ENCODE results near the gene MRM2. TPM values are rescaled to one million over a fixed set of nuclear protein-coding genes. Genes with fewer than 3 reads are reported as not detected.

The MRM2 gene
- total RNA-seq, 1 experiment from 2014 or later: 51.7 TPM

DNA sequence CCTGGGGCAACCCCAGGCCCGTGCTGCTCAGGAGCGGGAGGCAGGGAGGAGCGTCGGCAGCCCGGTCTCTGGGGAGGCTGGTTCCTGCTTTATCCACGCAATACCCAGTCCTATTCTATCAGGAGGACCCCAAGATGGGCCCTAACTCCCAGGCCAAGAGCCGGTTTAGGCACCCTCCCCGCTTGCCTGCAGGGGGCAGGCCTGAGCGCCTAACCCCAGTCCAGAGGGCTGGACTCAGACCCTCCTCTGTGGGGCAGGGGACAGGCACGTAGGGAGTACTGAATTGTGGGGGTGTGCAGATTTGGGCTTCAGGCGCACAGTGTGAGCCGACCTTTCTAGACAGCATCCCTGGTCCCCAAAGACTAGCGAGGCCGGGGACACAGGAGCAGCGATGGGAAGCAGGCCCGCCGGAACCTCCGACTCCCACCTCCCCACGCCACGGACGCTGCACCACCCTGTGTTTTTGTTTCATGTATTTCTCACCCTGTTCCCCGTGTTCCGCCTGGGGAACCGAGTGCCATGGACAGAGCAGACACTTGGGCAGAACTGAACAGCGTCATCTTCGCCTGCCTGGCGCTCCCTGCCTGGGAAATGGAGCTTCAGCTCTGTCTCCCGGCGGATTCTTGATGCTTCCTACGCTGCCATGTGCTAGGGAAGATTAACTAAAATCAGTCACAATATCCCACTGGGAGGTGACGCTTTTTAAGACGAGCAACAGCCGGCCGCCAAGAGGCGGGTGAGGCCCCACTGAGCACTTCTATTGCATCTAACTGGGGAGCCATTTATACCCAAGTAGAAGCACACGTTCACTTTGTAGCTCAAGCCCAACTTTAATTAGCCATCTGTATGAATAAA lies 5.4 kb upstream of the MRM2 start:
- DNase-seq (ENCODE audit: low read depth): peak; percentile 31

DNA sequence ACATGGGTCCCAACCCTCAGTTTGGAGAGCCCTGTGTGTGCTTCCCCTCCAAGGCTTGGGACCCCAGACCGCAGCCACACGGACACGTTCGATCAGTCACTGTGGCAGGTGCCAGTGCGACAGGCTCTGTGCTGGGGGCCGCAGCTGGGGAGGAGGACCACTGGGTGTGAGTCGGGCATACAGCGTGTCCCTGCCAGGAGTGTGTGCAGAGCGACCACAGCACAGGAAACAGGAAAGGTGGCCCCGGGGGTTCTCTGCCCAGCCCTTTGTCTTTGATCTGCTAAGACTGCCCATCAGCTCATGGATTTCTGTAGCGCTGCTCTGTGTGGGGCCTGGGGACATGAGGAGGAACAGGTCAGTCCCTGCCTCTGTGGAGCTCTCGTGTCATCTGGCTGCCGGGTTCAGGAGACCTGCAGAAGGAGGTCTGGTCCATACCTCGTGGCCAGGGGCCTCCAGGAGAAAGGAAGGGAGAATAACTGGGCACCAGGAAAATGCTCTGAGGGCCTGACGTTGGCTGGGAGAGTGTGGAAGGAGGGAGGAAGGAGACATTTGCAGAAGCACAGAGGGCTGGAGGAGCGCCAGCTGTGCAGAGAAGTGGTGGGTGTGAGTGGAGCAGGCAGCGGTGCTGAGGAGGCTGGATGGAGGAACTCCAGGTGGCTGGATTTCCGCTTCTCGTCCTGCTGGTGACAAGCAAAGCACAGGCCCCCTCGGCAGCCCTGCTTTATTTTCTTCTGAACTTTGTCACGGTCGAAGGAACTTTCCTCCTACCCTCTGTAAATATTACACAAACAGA lies 4.1 kb upstream of the MRM2 start:
- DNase-seq (ENCODE audit: low read depth): no peak

DNA sequence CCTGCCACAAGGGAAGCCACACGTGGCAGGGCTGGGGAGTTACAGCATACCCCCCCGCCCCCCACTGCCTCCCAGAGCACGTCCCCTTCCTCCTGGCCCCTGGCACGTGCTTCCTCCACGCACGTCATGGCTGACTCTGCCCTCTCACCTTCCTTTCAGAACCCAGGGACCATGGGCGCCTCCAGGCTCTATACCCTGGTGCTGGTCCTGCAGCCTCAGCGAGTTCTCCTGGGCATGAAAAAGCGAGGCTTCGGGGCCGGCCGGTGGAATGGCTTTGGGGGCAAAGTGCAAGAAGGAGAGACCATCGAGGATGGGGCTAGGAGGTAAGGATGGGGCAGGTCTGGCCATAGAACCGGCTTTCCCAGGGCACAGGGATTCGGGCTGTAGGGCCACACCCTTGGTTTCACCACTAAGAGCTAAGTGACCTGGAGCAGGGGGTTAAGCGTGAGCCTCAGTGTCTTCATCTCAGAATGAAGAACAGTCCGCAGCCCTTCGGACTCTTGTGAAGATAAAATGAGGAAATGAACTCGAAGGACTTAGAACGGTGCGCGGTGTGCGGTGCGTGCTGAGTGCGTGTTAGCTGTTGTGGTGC lies 2.5 kb upstream of the MRM2 start:
- DNase-seq (ENCODE audit: low read depth): no peak

DNA sequence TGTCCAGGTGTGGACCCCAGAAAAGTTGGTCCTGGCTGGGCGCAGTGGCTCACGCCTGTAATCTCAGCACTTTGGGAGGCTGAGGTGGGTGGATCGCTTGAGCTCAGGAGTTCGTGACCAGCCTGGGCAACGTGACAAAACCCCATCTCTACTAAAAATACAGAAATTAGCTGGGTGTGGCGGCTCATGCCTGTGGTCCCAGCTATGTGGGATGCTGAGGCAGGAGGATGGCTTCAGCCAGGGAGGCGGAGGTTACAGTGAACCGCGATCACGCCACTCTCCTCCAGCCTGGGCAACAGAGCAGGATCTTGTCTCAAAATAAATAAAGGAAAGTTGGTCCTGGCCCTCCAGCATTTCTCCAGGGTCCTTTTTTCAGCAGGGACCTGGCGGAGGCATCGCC lies 1.5 kb upstream of the MRM2 start:
- DNase-seq (ENCODE audit: low read depth): peak; percentile 24

DNA sequence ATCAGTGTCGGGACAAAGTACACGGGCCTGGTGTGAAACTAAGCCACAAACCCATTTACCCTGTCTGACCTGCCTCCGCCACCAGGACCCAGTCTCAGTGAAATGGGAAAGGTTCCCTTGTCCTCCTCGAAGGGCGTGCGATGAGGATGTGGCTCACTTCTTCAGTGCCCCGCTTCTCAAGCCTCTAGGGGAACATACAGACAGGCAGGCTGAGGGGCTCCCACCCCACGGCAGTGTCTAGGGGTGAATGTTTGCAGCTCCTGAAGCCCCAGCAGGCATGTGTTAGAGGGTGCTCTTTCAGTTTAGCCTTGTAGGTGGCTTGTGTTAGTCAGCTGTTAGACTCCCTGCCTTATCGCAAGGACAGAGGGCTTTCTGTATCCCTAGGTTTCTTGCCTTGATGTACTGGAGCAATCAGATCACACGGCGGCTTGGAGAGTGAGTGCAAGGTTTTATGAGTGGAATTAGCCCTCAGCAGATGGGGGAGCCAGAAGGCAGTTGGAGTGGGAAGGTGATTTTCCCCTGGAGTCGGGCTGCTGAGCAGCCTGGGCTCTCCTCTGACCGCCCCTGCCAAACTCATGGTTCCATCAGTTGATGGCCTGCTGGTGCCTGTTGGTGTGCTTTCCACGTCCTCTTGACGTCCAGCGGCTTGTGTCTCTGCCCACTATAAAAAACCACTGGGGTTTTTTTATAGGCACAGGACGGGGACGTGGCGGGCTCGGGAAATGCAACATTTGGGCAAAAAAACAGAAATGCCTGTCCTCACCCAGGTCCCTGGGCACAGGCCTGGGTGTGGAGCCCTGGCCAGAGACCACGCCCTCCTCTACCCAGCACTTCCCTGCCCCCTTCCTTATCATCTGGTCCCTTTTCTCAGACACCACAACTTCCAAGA lies 780 bp upstream of the MRM2 start:
- peak; percentile 59 for DNase-seq (ENCODE audit: low read depth)

DNA sequence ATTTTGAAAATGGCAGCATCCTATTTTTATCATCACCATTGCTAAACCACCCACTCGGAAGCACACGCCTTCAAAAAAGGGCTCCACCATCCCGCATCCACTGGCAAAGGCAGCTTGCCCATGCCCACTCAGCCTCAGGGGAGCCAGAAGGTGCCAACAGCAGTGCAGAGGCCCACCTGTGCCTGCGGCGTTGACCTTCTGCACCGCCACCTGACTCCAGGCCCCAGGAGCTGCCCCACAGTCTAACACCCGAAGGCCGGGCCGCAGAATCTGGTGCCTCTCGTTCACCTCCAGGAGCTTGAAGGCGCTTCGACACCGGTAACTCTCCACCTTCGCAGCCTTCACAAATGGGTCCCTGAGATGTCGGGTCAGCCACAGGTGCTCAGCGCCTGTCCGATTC lies 2.8 kb downstream of the MRM2 start:
- DNase-seq (ENCODE audit: low read depth): no peak

DNA sequence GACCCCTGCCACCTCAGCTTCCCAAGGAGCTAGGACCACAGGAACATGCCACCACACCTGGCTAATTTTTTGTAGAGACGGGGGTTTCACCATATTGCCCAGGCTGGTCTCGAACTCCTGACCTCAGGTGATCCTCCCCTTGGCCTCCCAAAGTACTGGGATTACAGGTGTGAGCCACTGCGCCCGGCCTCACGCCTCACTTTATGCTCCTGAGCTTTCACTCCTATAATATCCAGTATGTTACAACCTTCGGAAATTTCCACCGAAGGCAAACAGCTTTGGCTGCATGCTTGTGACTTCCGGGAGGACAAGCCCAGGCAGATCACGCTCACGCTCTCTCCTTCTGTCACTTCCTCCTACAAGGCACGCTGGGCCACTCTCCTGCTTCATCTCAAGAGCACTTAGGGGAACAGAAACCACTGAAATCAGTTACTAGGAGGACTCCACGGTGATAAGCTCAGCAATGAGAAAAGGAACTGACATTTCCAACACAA lies 4.8 kb downstream of the MRM2 start:
- no peak for DNase-seq (ENCODE audit: low read depth)

DNA sequence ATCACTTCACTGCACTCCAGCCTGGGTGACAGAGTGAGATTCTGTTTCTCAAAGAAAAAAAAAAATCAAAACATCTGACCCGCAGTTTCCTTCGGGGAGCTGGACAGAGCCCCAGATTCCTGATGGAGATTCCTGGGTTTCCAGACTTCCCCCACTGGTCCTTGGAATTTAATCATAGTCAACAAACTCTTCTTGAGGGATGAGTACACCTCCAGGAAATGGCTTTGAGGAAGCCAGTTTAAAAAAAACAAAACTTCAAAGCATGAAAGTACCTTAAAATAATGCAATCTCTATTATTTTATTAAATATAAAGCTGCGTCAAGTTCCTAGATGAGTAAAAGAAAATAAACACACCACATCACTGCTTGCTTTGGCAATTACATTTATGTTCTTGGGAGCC lies 8.1 kb downstream of the MRM2 start:
- DNase-seq (ENCODE audit: low read depth): no peak

DNA sequence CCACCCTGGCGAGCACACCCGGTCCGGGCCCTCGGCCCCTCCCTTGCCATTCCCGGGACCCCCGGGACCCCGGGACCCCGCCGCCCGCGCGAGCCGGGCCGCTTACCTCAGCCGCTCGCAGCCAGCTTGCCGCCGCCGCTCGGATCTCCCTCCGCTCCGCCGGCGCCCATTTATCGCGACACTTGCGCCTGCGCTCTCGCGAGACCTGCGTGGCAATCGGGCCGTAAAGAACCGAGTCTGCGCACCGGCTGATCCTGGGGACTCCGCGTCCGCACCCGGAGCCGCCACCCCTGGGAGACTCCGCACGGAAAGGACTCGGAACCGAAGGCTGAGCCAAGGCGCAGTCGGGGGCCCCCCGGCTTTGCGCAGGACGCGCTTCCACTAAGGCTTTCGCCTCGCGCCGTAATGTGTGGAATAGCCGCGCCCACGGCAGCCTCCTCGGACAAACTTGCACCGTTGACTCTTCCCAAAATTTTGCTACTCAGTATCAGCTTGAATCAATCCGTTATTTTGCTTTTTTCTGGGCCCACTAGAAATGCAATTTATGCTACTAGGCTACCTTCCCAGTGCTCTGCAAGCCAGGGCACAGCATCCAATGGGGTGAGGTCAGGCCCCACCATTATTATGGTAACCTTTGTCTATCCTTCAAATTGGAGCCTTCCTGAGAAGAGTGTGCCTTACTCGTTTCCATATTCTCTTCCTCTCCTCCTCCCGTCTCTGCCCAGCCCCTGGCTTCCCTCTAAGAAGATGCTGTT lies 9.1 kb downstream of the MRM2 start, which contains the start of gene MAD1L1:
Gene MAD1L1, minus strand, starts transcription at position 180 of the 755 bp plus-strand sequence. CDS start 2,812 bp downstream, outside the sequence.
- peak; percentile 95 for DNase-seq (ENCODE audit: low read depth)

DNA sequence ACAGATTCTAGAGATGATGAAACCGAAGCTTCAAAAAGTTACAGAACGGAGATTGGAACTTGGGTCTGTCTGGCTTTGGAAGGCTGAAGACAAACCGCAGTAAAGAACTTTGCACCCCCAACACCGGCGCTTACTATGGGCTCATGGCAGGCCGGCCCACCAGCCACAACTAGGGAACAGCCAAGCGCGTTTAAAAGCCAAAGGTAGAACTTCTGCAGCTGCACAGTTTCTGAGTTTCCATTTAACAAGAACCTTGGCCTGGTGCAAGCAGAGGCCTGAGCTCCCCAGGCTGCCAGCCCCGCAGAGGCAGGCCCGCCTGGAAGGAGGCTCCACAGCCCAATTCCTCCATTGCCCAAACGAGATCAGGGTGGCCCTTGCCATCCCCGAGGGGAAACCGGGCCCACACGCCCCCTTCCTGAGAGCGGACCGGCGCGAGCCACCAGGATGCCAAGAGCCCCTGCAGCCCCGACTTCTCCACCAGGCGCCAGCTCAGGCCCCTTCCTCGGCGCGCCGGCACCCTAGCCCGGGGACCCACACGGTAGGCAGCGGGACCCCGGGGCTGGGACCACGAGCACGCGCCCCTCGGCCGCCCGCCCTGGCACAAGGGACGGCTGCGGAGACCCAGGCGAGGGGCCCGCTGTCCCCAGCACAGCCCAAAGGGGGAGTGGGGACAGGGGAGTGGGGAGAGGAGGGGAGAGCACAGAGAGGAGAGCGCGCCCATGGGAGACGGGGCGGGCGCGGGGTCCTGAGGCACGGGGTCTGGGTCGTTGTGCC lies 9.8 kb downstream of the MRM2 start:
- DNase-seq (ENCODE audit: low read depth): peak; percentile 31

DNA sequence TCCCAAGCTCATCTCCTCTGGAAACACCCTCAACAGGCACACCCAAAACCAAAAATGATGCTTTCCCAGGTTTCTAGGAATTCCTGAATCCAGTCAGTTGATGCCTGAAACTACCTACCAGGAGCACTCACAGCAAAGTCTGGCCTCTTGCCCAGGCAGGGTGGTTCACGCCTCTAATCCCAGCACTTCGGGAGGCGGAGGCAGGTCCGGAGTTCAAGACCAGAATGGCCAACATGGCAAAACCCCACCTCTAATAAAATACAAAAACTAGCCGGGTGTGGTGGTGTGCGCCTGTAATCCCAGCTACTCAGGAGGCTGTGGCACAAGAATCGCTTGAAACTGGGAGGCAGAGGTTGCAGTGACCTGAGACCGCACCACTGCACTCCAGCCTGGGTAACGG lies 11.1 kb downstream of the MRM2 start:
- DNase-seq (ENCODE audit: low read depth): no peak

DNA sequence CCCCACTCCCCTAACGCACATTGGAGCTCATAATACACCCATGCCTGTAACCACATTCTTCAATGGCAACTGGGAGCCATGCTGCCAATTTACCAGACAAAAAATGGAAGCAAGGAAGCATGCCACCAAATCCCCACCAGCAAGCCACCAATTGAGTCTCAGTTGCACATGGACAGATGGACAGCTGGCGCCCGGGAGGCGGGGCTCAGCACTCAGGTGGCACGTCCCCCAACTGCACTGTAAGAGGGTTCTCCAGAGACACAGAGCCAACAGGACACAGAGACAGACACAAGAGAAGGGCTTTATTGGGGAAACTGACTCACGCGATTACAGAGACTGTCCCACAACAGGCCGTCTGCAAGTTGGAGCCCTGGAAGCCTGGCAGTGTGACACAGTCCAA lies 11.8 kb downstream of the MRM2 start:
- DNase-seq (ENCODE audit: low read depth): no peak

DNA sequence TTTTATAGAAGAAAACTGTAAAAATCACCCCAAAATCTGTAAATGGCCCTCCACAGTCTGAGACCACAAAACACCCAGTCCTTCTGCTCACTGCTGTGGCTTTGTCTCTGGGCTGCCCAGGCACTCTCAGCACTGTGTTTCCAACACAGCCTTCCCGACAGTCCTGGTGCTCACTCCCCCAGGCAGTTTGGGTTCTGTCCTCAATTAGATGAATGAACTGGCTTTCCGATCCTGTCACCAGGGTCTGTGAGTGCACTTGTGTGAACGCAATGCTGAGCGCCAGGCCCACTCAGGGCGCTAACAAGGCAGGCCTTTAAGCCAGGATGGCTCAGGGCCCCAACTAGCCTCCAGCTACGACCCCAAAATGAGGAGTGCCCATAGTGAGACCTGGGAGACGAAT lies 12.5 kb downstream of the MRM2 start:
- DNase-seq (ENCODE audit: low read depth): no peak

DNA sequence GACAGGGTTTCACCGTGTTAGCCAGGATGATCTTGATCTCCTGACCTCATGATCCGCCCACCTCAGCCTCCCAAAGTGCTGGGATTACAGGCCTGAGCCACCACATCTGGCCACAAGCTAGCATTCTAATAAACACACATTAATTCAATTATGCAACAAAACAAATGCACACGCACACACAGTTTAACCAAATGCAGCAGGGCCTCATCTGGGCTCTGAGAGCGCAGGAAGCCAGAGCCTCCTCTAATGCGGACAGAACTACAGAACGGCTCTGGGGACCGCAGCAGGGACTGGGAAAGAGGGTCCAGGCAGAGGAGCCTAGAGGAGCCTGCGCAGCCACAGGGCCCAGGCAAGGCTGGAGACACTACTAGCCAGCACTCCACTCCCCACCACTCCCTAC lies 13.1 kb downstream of the MRM2 start:
- DNase-seq (ENCODE audit: low read depth): no peak

DNA sequence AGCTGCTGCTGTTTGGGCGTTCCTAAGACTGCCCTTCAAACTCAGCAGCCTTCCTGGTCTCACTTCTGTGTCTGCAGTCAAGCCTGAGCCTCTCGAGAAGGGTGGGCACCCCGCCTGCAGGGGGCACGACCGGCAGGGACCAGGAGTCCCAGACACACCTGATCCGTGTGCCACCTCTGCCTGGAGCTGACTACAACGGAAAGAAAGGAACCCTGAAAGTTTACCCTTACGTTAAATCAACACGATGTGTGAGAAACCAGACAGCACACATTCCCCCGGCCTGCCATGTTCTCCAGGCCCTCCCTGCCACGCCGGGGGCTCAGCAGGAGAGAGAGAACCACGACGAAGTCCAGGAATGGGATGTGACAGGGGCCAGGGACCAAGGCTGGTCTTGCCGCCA lies 14.3 kb downstream of the MRM2 start:
- DNase-seq (ENCODE audit: low read depth): no peak

DNA sequence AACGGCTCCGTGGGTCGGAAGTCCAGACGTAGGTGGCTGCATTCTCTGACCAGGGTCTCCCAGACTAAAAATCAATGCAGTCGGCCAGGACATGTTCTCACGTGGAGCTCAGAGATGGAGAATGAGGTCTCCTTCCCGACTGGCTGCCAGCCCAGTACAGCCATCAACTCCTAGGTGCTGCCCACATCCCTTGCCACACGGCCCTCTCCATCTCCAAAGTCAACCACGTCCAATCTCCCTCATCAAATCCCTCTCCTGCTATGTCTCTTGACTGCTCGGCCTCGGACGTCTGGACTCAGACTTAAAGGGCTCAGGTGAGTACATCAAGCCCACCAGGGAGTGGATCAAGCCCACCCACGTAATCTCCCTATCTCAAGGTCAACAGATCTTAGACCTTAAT lies 16.2 kb downstream of the MRM2 start:
- no peak for DNase-seq (ENCODE audit: low read depth)

DNA sequence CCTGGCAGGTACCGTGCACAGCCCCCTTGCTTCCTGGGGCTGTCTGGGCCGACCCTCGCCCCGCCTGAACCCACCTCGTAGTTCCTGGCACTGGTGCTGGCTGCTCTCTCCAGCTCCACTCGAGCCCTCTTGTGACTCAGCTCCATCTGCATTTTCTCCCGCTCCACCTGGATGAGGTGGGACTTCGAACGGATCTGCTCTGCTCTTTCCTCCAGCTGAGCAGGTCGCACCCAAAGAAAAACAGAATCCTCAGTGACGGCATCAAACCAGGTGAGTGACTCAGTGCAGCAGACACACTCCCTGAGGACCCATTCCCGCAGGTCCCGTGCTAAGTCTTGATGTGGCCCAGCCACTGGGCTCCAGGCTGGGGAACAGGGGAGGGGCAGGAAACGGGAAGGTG lies 16.7 kb downstream of the MRM2 start:
- no peak for DNase-seq (ENCODE audit: low read depth)

DNA sequence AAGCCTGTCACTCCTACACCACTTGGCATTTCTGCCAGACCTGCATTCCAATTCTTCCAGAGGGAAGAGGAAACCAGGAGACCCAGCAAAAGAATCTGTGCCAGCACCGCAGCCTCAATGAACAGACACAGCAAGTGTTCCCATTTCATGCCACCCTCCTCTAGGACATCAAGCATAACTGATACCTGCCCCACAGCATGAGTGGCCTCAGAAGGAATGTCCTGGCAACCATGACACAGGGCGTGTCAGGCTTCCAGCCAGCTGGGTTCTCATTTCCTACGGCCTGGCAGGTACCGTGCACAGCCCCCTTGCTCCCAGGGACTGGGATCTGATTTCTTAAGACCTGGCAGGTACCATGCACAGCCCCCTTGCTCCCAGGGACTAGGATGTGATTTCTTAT lies 17.1 kb downstream of the MRM2 start:
- no peak for DNase-seq (ENCODE audit: low read depth)

DNA sequence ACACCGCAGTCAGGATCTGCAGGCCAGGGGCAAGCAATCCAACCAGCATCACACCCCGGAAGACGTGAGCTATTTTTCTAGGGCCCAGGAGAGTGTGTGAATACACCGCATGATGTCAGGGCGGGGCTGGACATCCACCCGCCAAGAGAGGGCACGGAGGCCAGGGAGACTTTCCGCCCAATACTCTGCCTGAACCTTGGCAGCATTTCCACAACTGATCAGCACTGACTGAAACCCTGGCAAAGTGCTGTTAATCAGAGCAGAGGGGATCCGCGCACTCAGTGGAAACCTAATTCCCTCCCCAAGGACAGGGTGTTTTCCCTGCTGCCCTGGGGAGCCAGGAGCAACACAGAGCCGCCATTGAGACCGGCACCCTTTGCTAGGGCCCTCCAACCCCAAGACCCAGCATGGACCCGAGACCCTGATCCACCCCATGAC lies 17.5 kb downstream of the MRM2 start:
- no peak for DNase-seq (ENCODE audit: low read depth)

DNA sequence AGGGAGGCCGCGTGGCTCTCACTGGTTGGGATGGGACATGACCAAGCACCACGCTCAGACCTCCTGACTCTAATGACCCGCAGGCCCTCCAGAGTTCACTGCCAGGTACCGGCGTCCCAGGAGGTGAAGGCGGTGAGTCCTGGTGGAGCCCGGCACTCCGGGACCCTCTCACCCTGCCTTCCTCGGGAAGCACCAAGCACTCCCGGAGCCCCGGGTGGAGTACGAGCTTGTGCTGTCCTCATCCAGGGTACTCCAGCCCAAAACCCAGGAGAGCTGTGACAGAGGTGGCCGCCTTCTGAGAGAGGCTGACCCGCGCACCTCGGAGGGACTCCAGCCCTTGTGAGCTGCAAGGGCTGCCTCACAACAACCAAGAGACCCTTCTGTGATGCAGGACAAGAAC lies 18.7 kb downstream of the MRM2 start:
- no peak for DNase-seq (ENCODE audit: low read depth)

All from Daoy (cell line).